ENCODE data around the gene IQSEC1.

IQSEC1 gene

GRCh38 chr3:13083254-13083653, 10.0 kb upstream of the IQSEC1 start:
- Histone ChIP-seq H3K27ac (ENCODE audit: low read depth, low read length) (no peak overlapping the region), H3K9me3 (ENCODE audit: control insufficient read depth, insufficient read depth, low read depth, low read length) (no peaks in the 10 kb centered on the region), H3K4me1 (ENCODE audit: control insufficient read depth, insufficient read depth, low read length) (no peaks in the 10 kb centered on the region; the same call in 1 of the 2 replicates), H3K27me3 (ENCODE audit: control insufficient read depth, insufficient read depth, low read length) (no peaks in the 10 kb centered on the region; the same call in 1 of the 2 replicates), H3K36me3 (ENCODE audit: control insufficient read depth, insufficient read depth, low read length) (no peaks in the 10 kb centered on the region), H3K4me3 (ENCODE audit: low read depth, low read length) (no peak overlapping the region), H3K9ac (ENCODE audit: low read length) (no peak overlapping the region)

GRCh38 chr3:13082677-13083076, 9.4 kb upstream of the IQSEC1 start:
- Histone ChIP-seq H3K9ac (ENCODE audit: low read length) (no peak overlapping the region), H3K36me3 (ENCODE audit: control insufficient read depth, insufficient read depth, low read length) (no peaks in the 10 kb centered on the region), H3K4me1 (ENCODE audit: control insufficient read depth, insufficient read depth, low read length) (no peaks in the 10 kb centered on the region; the same call in 1 of the 2 replicates), H3K9me3 (ENCODE audit: control insufficient read depth, insufficient read depth, low read depth, low read length) (no peaks in the 10 kb centered on the region), H3K4me3 (ENCODE audit: low read depth, low read length) (no peak overlapping the region), H3K27ac (ENCODE audit: low read depth, low read length) (no peak overlapping the region), H3K27me3 (ENCODE audit: control insufficient read depth, insufficient read depth, low read length) (no peaks in the 10 kb centered on the region; the same call in 1 of the 2 replicates)

DNA sequence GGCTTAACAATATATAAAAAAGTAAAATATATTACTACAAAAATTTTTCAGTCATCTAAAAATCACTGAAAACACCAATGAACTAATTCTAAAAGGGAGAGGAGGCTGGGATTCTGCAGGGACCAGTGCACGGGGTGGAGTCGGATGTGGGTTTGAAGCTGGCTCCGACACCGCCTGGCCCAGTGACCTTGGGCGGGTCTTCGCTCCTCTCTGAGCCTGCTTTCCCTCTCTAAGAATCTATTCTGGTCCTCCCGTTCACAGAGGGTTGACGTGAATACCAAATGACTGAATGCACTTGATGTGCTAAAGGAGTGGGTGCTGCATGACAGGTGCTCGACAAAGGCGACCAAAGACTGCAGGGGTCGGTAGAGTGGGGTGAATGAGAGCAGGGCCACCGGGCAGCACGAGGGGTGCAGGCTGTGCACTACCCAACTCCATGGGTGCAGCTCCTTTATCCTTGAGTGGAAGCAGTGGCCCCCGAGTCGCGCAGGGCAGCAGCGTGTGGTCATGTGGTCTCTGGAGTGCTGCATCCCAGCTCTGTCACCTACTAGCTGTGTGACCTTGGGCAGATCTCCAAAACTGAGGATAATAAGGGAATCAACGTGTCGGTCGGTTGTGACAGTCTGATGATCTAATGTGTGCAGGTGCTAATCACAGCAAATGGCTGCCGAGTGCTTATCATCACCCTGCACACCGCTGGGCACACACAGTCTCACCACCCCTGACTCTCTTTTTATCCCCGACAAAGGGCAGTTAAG, 8.6 kb upstream of the IQSEC1 start:
- Histone ChIP-seq H3K9ac (ENCODE audit: low read length) (no peak overlapping the region), H3K27me3 (ENCODE audit: control insufficient read depth, insufficient read depth, low read length) (no peaks in the 10 kb centered on the region; the same call in 1 of the 2 replicates), H3K36me3 (ENCODE audit: control insufficient read depth, insufficient read depth, low read length) (no peaks in the 10 kb centered on the region), H3K4me1 (ENCODE audit: control insufficient read depth, insufficient read depth, low read length) (no peaks in the 10 kb centered on the region; the same call in 1 of the 2 replicates), H3K9me3 (ENCODE audit: control insufficient read depth, insufficient read depth, low read depth, low read length) (no peaks in the 10 kb centered on the region), H3K27ac (ENCODE audit: low read depth, low read length) (no peak overlapping the region), H3K4me3 (ENCODE audit: low read depth, low read length) (no peak overlapping the region)

DNA sequence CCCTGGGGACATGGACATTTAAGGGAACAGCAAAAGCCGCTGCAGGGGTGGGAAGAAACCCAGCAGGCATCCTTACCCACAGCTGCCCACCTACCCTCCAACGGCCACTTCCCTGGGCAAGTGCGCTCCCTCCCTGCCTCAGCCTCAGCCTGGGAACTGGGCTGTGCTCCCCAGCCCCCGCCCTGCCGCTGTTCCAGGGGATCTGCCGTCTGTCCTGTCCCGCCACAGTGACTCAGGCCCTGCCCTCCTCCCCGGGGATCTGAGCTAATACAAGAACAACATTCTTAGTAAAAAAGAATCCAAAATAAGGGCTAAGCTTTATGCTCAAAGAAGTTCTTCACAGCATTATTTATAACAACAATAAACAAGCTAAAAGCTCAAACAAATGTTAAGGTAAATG, 7.4 kb upstream of the IQSEC1 start:
- Histone ChIP-seq H3K4me3 (ENCODE audit: low read depth, low read length) (no peak overlapping the region), H3K27me3 (ENCODE audit: control insufficient read depth, insufficient read depth, low read length) (peaks cover 12% of the 10 kb centered on the region), H3K4me1 (ENCODE audit: control insufficient read depth, insufficient read depth, low read length) (no peaks in the 10 kb centered on the region; the same call in 1 of the 2 replicates), H3K9ac (ENCODE audit: low read length) (no peak overlapping the region), H3K9me3 (ENCODE audit: control insufficient read depth, insufficient read depth, low read depth, low read length) (no peaks in the 10 kb centered on the region), H3K27ac (ENCODE audit: low read depth, low read length) (no peak overlapping the region), H3K36me3 (ENCODE audit: control insufficient read depth, insufficient read depth, low read length) (no peaks in the 10 kb centered on the region)

GRCh38 chr3:13080026-13080425, 6.8 kb upstream of the IQSEC1 start:
- no peaks in the 10 kb centered on the region; the same call in 1 of the 2 replicates for H3K4me1 ChIP-seq (ENCODE audit: control insufficient read depth, insufficient read depth, low read length)
- no peak overlapping the region for H3K27ac ChIP-seq (ENCODE audit: low read depth, low read length)

DNA sequence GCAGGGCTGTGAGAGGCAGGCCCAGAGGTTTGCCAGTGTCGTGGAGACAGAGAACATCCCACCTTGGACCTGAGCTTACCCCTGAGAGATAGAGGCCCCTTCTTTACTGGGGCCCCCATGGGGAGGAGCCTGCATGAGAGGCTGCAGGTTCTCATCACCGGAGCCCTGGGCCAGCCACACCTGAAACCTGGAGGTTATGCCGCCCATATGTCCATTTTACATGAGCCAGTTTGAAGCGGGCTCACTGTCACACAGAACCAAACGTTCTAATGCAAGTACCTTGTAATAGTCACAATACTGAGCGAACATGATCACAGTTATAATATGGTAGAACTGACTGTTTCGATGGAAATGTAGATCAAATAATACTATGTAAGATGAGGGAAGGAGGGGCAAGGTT, 6.3 kb upstream of the IQSEC1 start:
- no peaks in the 10 kb centered on the region for H3K9me3 ChIP-seq (ENCODE audit: control insufficient read depth, insufficient read depth, low read depth, low read length)
- no peaks in the 10 kb centered on the region; the same call in 1 of the 2 replicates for H3K4me1 ChIP-seq (ENCODE audit: control insufficient read depth, insufficient read depth, low read length)
- no peaks in the 10 kb centered on the region for H3K36me3 ChIP-seq (ENCODE audit: control insufficient read depth, insufficient read depth, low read length)
- H3K9ac ChIP-seq (ENCODE audit: low read length), result no peak overlapping the region
- H3K4me3 ChIP-seq (ENCODE audit: low read depth, low read length), result no peak overlapping the region
- no peak overlapping the region for H3K27ac ChIP-seq (ENCODE audit: low read depth, low read length)
- H3K27me3 ChIP-seq (ENCODE audit: control insufficient read depth, insufficient read depth, low read length), result peaks cover 23% of the 10 kb centered on the region

More at GRCh38 chr3:13080026-13080425, 6.8 kb upstream of the IQSEC1 start:
- H3K9ac ChIP-seq (ENCODE audit: low read length), result no peak overlapping the region
- H3K36me3 ChIP-seq (ENCODE audit: control insufficient read depth, insufficient read depth, low read length), result no peaks in the 10 kb centered on the region
- H3K4me3 ChIP-seq (ENCODE audit: low read depth, low read length), result no peak overlapping the region
- peaks cover 18% of the 10 kb centered on the region for H3K27me3 ChIP-seq (ENCODE audit: control insufficient read depth, insufficient read depth, low read length)
- H3K9me3 ChIP-seq (ENCODE audit: control insufficient read depth, insufficient read depth, low read depth, low read length), result no peaks in the 10 kb centered on the region

GRCh38 chr3:13079051-13079450, 5.8 kb upstream of the IQSEC1 start:
- H3K9ac ChIP-seq (ENCODE audit: low read length), result no peak overlapping the region
- H3K4me1 ChIP-seq (ENCODE audit: control insufficient read depth, insufficient read depth, low read length), result no peaks in the 10 kb centered on the region; the same call in 1 of the 2 replicates
- H3K9me3 ChIP-seq (ENCODE audit: control insufficient read depth, insufficient read depth, low read depth, low read length), result no peaks in the 10 kb centered on the region
- H3K4me3 ChIP-seq (ENCODE audit: low read depth, low read length), result no peak overlapping the region
- no peak overlapping the region for H3K27ac ChIP-seq (ENCODE audit: low read depth, low read length)
- H3K36me3 ChIP-seq (ENCODE audit: control insufficient read depth, insufficient read depth, low read length), result no peaks in the 10 kb centered on the region
- peaks cover 27% of the 10 kb centered on the region for H3K27me3 ChIP-seq (ENCODE audit: control insufficient read depth, insufficient read depth, low read length)

DNA sequence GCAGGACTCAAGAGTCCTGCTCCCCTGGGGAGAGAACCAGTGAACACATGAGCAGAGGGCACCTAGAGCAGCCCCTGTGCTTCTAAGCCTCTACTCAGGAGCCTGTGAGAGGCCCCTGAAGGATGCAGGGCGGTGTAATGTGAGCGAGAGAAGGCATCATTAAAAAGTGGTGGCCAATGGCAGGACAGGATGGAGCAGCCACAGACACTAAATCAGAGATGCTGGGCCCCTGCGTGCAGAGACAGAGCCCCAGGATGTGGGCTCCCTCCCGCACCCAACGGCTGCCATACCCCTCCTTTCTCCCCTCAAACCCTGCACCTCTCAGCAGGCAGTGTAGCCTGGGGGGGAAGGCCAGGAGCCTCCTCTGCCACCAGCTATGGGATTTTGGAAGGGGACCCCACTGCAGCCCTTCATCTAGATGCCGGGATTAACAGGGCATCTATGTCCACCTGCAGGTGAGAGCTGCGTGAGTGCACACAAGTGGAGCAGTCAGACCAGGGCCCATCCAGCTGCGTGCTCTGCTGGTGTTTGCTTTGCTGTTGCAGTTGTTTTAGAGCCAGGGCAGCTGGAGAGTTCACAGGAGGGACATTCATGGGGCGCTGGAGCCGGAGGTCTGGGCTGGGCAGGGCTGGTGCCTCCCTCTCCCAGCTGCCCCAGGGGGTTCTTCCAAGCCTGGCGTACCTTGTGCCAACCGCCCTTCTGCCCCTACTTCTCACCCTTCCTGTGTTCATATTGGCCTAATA, 5.1 kb upstream of the IQSEC1 start:
- no peaks in the 10 kb centered on the region for H3K36me3 ChIP-seq (ENCODE audit: control insufficient read depth, insufficient read depth, low read length)
- H3K27ac ChIP-seq (ENCODE audit: low read depth, low read length), result no peak overlapping the region
- H3K4me1 ChIP-seq (ENCODE audit: control insufficient read depth, insufficient read depth, low read length), result peaks cover 5% of the 10 kb centered on the region; the same call in 1 of the 2 replicates
- H3K9me3 ChIP-seq (ENCODE audit: control insufficient read depth, insufficient read depth, low read depth, low read length), result no peaks in the 10 kb centered on the region
- H3K9ac ChIP-seq (ENCODE audit: low read length), result no peak overlapping the region
- no peak overlapping the region for H3K4me3 ChIP-seq (ENCODE audit: low read depth, low read length)
- peaks cover 34% of the 10 kb centered on the region for H3K27me3 ChIP-seq (ENCODE audit: control insufficient read depth, insufficient read depth, low read length)

GRCh38 chr3:13077431-13078162, 4.4 kb upstream of the IQSEC1 start:
- Histone ChIP-seq H3K4me1 (ENCODE audit: control insufficient read depth, insufficient read depth, low read length) (peaks cover 9% of the 10 kb centered on the region; the same call in 1 of the 2 replicates), H3K9ac (ENCODE audit: low read length) (no peak overlapping the region), H3K27me3 (ENCODE audit: control insufficient read depth, insufficient read depth, low read length) (peaks cover 42% of the 10 kb centered on the region), H3K27ac (ENCODE audit: low read depth, low read length) (no peak overlapping the region), H3K4me3 (ENCODE audit: low read depth, low read length) (no peak overlapping the region), H3K9me3 (ENCODE audit: control insufficient read depth, insufficient read depth, low read depth, low read length) (no peaks in the 10 kb centered on the region), H3K36me3 (ENCODE audit: control insufficient read depth, insufficient read depth, low read length) (no peaks in the 10 kb centered on the region)

- Histone ChIP-seq H3K4me1 (ENCODE audit: control insufficient read depth, insufficient read depth, low read length) (peaks cover 13% of the 10 kb centered on the region; the same call in 1 of the 2 replicates), H3K4me3 (ENCODE audit: low read depth, low read length) (no peak overlapping the region), H3K27me3 (ENCODE audit: control insufficient read depth, insufficient read depth, low read length) (peaks cover 56% of the 10 kb centered on the region), H3K27ac (ENCODE audit: low read depth, low read length) (no peak overlapping the region), H3K9me3 (ENCODE audit: control insufficient read depth, insufficient read depth, low read depth, low read length) (no peaks in the 10 kb centered on the region), H3K36me3 (ENCODE audit: control insufficient read depth, insufficient read depth, low read length) (no peaks in the 10 kb centered on the region), H3K9ac (ENCODE audit: low read length) (no peak overlapping the region)
Measured at GRCh38 chr3:13075986-13076654, 2.9 kb upstream of the IQSEC1 start.
